GM21390 (cell line): ENCODE data around the gene TMEM183A.

Source experiments
- ATAC-seq: cut with Tn5 transposase; IDR thresholded peaks from one replicate; pipeline ENCODE4 v1.9.1; 2021; ENCODE audit not compliant: unreplicated experiment

TMEM183A gene

DNA sequence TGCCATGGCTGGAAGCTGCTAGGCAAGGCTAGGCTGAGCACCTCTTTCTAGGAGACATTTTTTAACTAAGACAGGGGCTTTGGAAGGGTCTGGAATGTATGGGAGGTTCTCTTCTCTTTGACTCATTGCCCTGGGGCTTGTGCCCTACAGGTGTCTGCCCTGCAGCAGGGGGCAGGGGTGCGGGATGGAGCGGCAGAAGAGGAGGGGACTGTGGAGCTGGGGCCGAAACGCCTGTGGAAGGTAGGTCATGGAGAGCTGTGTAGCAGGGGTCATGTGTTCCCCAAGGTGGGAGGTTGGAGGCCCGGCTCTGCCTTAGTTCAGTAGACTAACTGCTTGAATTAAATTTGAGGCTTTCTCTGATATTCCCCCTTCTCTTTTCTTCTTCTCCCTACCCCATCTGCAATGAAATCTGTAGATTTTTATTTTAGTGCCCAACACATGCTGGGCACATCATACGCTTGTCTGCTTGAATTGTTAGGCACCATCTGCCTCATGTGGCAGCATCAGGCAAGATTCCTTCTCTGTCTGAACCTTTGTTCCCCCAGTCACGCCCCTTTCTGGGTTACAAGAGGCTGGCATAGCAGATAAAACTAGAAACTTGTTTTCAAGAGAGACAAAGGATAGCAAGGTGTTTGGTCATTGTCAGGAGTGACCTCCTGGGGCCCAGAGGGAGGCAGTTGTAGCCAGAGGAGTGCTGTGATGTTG, 37.5 kb downstream of the TMEM183A start:
- no peak for ATAC-seq

GRCh38 chr1:203045336-203045735, 38.2 kb downstream of the TMEM183A start:
- no peak for ATAC-seq

GRCh38 chr1:203045821-203046594, 38.8 kb downstream of the TMEM183A start:
- ATAC-seq: no peak

DNA sequence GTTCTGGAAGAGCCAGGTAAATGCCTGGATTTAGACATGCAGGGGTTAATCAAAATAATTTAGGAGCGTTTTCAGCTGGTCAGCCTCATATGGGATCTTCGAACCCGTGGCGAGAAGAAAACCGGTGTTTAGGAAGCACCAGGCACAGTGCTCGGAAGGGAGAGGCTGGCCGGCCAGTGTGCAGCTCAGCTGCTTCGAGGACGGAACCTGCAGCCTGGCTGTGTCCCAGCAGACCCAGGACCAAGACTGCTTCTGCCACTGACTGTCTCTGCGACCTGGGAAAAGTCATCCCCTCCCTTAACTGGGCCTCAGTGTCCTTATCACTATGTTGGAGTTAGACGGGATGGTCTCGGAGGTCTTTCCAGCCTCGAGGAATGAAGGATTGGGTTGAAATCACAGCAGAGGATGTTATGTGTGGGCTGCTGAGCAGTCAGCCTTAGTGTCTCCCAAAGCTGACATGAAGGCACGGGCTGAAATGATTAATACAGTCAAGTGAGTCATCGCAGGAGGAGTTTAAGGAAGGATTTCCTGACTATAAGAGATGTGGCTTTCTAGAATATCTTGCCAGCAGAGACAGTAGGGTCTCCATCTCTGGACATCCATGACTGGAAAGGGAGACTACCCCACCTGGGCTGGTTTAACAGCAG, 39.9 kb downstream of the TMEM183A start:
- ATAC-seq: no peak

GRCh38 chr1:203048086-203048485, 40.9 kb downstream of the TMEM183A start:
- no peak for ATAC-seq

DNA sequence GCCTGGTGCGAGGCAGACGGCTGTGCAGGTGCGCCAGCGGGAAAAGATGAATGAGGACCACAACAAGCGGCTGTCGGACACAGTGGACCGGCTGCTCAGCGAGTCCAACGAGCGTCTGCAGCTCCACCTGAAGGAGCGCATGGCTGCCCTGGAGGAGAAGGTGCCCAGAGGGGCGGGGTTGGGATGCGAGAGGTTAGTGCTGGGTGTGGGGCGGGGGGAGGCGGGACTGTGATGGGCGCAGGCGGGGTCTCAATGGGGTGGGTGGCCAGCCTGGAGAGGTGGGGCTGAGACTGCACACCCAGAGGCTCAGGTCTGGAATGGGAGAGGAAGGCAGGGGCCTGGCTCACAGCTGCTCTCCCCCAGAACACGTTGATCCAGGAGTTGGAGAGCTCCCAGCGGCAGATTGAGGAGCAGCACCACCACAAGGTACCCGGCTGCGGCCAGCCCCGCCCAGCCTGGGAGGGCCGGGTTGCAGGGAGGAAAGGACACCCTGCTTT, 41.4 kb downstream of the TMEM183A start:
- no peak for ATAC-seq

DNA sequence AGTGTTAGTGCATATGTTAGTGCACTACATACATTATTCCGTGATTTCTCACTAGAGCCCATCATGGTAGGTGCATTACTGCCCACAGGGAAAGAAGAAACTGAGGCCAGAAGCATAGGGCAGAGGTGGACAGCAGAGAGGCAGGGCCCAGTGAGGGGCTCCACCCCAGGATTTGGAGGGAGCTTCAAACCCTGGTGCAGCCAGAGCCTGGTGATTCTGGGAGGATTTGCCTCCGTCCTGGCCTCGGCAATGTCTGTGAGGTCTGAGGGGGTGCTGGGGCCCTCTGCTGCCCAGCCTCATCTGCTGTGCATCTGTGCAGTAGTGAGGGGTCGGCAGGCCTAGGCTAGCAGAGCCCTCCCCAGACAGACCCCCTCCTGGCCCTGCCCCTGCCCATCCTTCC, 41.9 kb downstream of the TMEM183A start:
- no peak for ATAC-seq

- ATAC-seq: no peak
Measured at GRCh38 chr1:203049576-203050180, 42.5 kb downstream of the TMEM183A start.

- no peak for ATAC-seq
Measured at GRCh38 chr1:203050826-203051225, 43.7 kb downstream of the TMEM183A start.

GRCh38 chr1:203051841-203052324, 44.7 kb downstream of the TMEM183A start:
- ATAC-seq: no peak

GRCh38 chr1:203052601-203053000, 45.4 kb downstream of the TMEM183A start:
- no peak for ATAC-seq

- ATAC-seq: no peak
Measured at GRCh38 chr1:203054184-203054583, 47.0 kb downstream of the TMEM183A start.

DNA sequence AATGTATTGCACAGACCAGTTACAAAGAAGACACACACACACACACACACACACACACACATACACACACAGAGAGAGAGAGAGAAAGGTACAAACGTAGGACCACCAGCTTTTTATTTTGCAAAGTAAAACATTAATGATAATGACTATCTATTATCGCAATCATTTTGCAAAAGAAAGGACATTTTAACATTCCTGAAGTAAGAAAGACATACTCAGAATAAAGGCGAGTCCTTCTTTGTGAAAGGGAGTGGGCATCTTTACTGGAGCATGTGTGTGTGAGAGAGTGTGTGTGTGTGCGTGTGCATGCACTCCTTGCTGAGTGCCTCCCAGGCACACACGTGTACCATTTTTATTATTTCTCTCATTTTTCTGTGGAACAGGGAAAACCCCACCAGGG, 47.5 kb downstream of the TMEM183A start:
- no peak for ATAC-seq

DNA sequence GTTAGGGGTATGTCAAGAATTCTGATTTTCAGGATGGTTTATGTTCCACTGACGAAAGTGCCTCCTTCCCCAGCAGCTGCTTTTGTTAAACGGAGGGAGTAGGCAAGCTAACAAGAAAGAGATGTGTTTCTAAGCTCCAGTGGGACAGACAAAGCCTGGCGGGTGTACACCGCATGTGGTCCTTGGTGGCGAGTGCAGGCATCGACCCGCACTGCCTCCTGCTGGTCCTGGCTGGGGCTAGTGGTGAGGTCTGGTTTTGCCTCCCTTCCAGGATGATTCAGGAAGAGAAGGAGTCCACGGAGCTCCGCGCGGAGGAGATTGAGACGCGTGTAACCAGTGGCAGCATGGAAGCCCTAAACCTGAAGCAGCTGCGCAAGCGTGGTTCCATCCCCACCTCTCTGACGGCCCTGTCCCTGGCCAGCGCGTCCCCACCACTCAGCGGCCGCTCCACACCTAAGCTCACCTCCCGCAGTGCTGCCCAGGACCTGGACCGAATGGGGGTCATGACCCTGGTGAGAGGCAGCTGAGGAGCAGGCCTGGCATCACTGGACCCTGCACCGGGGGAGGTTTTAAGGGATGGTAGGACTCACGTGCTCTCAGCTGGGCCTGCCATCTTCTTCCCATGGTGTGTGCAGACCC, 48.1 kb downstream of the TMEM183A start:
- ATAC-seq: no peak

DNA sequence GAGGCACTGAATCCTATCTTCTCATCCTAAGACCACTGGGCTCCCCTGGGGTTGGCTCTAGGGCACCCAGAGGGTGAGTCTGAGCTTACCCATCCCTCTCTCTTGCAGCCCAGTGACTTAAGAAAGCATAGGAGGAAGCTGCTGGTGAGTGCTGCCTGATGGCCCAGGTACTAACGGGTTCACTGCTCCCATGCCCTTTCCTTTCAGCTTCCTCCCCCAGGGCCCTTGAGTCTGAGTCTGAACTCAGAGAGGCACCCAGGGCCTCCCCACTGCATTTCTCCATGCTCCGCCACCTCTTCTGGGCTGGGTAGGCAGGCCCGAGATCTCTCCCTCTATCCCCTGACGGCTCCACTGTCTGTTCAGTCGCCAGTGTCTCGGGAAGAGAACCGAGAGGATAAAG, 48.8 kb downstream of the TMEM183A start:
- no peak for ATAC-seq

DNA sequence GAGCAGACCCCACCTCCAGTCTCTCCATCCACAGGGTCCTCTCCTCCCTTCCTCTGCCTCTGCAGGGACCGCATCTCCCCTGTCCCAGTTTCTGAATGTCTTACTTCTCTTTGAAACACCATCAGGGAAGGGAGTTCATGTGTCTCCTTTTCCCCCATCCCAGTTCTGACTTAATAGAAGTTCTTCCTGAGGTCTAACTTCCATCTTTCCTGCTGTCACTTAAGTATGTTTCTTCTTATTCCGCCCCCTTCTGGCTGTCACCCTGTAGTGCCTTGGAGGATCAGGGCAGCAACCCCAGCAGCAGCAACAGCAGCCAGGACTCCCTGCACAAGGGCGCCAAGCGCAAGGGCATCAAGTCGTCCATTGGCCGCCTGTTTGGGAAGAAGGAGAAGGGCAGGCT, 49.3 kb downstream of the TMEM183A start:
- ATAC-seq: no peak

- ATAC-seq: no peak
Measured at GRCh38 chr1:203057911-203058675, 50.9 kb downstream of the TMEM183A start.

DNA sequence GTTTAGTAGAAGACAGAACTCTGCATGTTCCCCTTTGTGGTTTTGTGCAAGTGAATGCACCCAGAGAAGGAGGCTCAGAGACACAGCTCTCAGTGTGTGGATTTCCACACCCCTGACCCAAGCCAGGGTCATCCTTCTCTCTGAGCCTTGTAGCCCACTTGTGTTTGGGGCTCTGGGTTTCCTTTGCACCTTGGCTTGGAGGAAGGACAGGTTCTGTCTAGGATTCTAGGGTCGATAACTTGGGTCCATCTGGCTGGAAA, 51.4 kb downstream of the TMEM183A start:
- ATAC-seq: no peak

GRCh38 chr1:203059485-203059884, 52.3 kb downstream of the TMEM183A start:
- no peak for ATAC-seq

- ATAC-seq: no peak
Measured at GRCh38 chr1:203060115-203060514, 52.9 kb downstream of the TMEM183A start.
